T47D (cell line): ENCODE data around the gene FOSL1.
A peak's percentile ranks its signal among the peaks of the same experiment; 100 is the strongest.
"Not testable (repeated sequence)": the region's sequence is repeated elsewhere in the genome, so short reads cannot be mapped to it uniquely, and the experiment has no call there.

Experiments
- DNase-seq, 2 experiments: peaks; one replicate each; pipeline versions ENCODE4 v3.0.0 to v3.0.0-alpha.2; 2011 to 2012; ENCODE audit warnings: low read depth in 1 of 2, low spot score in 1 of 2
- JUND ChIP-seq: IDR thresholded peaks from 2 replicates; pipeline ENCODE4 v1.6.1; 2012; ENCODE audit warnings: low read depth
- in situ Hi-C: cut with HindIII; loops from 2 replicates; pipeline ENCODE4 v1.10.0; 2016; ENCODE audit warnings: low sequenced_read_pairs, low pct_unique_long_range_greater_than_20kb

Gene FOSL1

DNA sequence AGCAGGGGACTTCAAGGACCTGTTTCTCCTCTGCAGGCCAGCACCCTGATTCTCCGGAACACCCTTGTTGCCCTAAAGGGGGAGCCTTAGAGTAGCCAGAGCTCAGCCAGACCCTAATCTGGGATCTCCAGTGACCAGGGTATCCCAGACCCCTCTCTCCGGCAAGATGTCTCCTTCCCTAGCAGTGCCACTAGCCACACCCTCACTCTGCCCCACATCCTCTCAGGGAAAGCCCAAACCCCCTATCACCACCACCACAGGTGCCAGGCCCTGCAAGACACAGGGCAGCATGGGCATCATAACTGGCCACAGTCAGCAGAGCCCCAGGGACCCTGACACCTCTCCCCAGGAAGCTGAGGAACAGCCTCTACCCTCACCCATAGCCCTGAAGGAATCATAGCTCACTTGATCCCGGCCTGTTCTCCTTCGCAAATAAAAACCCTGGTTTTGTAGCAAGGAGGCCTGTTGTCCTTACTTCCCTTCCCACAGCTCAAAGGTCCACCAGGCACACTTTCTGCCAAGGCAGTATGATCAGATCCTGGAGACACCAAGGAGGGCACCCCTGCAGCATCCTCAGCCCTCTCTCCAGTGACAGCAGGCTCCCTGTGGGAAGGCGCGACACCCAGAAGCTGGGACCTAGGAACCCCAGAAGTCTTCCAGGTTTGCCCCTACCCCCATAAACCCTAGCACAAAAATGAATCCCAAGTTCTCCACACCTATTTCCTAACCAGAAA, 46.8 kb downstream of the FOSL1 start:
- no peak for TF ChIP-seq JUND
- in situ Hi-C loops, result no loop called here
- no peak for DNase-seq

DNA sequence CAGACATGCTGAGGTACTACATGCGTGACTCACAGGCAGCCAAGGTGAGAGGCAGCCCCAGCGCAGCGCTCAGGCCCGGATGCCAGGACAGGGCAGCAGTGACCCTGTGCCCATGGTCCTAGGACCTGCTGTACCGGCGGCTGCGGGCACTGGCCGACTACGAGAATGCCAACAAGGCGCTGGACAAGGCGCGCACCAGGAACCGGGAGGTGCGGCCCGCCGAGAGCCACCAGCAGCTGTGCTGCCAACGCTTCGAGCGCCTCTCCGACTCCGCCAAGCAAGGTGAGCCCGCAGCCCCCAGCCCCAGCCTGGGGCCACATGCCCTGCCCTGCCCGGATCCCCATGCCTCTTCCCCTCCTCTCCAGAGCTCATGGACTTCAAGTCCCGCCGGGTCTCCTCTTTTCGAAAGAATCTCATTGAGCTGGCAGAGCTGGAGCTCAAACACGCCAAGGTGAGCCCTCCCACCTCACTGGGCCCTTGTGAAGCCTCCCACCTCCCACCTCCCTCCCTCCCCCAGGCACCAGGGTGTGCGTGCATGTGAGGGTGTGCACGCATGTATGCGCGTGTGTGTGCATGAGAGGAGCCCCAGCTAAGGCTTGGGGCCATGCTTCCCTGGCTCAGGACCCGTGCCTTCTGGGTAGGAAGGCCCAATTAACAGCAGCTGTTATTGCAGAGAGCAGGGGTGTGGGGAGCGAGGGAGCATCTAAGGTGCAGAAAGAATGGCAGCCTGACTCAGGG, 47.5 kb downstream of the FOSL1 start:
- no peak for DNase-seq
- no peak for TF ChIP-seq JUND
- in situ Hi-C loops, result no loop called here

DNA sequence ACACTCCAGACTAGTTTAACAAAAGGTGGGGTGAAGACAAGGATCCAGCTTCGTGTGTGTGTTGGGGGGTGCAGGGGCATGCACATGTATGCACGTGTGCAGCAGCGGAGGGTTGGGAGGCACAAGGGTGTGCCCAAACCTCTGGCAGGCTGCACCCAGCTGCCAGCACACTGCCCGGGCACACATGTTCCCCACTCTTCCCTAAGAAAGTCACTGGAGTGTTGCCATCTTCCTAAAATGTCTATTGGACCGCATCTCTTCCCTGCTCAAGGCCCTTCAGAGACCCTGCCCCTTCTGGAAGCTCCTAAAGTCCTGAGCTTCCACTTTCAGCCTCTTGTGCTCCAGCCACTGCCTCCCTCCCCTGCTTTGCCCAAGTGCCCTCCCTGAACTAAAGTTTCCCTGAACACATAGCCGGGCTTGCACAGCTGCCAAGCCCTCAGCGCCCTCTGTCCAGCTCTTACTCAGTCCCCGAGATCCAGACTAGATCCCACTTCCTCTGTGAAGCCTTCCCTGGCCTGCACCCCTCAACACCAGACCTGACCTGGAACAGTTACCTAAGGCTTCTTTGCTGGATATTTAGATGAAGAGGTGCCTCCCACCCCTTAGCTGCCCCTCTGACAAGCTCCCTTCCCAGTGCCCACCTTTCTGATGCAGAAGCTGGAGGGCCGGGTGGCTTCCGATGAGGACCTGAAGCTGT, 48.2 kb downstream of the FOSL1 start:
- in situ Hi-C loops, result no loop called here
- DNase-seq, result no peak
- TF ChIP-seq JUND, result no peak

DNA sequence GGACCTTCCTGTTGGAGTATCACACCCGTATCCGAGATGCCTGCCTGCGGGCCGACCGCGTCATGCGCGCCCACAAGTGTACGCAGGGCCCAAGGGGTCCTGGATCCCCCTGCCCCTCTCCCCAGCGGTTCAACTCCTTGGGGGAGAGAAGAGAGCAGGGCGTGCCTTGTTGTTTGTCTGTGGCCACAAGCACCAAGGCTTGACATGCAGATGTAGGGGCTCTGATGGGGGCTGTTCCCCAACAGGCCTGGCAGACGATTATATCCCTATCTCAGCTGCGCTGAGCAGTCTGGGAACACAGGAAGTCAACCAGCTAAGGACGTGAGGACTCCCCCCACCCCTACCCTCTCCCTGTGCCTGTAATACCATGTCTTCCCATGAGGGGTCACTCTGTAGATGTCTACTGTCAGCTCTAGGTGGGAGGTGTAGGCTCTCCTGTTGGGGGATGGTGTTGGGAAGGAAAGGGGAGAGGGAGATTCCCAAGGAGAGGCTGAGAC, 49.1 kb downstream of the FOSL1 start:
- in situ Hi-C loops, result no loop called here

DNA sequence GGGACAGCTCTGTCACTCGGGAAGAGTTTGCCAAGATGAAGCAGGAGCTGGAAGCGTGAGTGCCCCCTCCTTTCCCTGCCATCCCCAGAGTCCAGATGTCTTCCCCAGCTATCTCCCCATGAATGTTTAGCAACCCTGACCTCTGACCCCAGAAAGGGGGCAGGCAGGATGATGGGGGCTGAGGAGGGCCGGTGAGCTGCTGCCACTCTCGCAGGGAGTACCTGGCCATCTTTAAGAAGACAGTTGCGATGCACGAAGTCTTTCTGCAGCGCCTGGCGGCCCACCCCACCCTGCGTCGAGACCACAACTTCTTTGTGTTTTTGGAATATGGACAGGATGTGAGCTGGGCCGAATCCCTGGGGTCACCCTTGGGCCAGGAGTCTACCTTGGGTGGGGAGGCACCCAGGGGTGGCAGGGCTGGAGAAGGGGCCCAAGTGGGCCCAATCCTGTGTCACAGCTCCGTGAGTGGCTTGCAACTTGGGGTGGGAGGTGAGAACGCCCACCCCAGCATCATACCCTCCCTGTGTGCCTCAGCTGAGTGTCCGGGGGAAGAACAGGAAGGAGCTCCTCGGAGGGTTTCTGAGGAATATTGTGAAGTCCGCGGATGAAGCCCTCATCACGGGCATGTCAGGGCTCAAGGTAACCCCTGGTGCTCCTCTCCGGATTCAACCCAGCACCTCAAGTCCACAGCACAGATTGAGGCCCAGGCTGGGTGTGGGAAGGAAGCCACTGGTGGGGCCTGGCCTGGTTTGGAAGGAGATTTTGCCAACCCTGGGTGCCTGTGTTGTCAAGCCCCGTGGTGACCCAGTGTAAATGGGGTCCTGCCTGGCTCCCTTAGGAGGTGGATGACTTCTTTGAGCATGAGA, 49.7 kb downstream of the FOSL1 start:
- no peak for DNase-seq
- TF ChIP-seq JUND, result no peak
- in situ Hi-C loops, result no loop called here

More for the DNA sequence above, 49.1 kb downstream of the FOSL1 start:
- TF ChIP-seq JUND, result no peak
- DNase-seq, result no peak

DNA sequence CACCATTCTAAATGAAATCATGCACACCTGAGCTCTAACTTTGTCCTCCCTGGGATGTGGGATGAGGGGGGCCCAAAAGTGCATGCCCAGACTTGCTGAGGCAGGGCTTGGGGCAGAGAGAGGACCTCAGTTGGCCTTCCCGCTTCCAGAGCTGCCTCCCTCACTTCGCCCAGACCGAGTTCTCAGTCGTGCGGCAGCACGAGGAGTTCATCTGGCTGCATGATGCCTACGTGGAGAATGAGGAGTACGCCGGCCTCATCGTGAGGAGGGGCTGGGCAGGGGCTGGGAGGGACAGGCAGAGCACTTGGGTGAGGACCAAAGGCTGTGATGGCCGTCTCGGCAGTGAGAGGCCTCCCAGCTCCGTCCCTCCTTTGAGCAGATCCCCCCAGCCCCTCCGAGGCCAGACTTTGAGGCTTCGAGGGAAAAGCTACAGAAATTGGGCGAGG, 50.4 kb downstream of the FOSL1 start:
- in situ Hi-C loops, result no loop called here
- no peak for TF ChIP-seq JUND
- DNase-seq, result no peak

DNA sequence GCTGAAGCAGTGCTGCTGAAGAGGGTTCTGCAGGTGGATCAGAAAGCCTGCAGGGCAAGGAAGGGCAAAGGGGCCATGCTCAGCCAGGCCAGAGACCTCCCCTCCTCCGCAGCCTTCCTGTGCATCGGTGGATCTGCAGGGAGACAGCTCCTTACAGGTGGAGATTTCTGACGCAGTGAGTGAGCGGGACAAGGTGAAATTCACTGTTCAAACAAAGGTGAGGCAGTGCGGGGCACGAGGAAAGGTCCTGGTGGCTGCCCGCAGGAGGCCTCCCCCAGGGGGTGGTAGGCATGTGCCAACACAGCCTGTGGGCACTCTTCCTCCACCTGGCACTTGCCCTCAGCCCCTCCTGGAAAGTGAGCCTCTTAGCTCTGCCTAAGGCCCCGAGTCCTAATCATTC, 50.8 kb downstream of the FOSL1 start:
- DNase-seq, result no peak
- no peak for TF ChIP-seq JUND
- in situ Hi-C loops, result no loop called here

DNA sequence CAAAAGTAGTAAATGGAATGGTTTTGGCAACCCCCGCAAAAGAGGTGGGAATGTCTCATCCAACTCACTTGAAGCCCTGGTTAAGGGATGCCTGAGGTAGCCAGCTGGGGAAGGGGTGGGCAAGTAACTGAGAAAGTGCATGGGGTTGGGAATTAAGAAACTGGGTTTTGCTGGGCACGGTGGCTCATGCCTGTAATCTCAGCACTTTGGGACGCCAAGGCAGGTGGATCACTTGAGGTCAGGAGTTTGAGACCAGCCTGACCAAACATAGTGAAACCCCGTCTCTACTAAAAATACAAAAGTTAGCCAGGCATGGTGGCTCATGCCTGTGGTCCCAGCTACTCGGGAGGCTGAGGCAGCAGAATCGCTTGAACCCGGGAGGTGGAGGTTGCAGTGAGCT, 51.5 kb downstream of the FOSL1 start:
- in situ Hi-C loops, DNase-seq: not testable (repeated sequence)

DNA sequence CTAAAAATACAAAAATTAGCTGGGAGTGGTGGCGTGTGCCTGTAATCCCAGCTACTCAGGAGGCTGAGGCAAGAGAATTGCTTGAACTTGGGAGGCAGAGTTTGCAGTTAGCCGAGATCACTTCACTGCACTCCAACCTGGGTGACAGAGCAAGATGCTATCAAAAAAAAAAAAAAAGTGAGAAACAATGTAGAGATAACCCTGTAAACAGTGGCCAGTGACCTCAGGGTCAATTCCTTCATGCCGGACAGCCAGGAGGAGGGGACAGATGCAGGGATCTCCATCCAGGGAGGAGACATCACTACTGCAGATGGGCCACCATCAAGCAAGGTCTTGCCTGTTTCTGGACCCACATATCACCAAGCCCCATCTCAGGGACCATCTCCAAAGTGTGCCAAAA, 52.4 kb downstream of the FOSL1 start:
- TF ChIP-seq JUND, result no peak
- in situ Hi-C loops, result no loop called here
- no peak for DNase-seq

DNA sequence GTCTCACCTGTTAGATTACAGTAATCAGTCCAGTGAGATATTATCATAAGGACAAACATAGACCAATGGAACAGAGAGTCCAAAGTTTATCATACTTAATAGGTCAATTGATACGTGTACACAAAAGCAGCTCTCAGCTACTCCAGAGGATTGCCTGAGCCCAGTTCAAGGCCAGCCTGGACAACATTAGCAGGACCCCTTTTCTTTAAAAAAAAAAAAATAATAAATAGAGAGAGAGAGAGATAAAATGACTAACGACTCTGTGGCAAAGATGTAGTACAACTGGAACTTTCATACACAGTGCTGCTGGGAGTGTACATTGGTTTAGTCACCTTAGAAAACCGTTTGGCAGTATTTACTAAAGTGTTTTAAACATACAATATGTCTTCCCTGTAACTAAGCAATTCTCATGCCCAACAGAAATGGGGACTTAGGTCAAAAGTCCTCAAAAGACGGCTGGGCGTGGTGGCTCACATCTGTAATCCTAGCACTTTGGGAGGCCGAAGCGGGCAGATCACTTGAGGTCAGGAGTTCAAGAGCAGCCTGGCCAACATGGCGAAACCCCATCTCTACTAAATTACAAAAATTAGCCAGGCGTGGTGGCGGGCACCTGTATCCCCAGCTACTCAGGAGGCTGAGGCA, 55.8 kb downstream of the FOSL1 start:
- no peak for DNase-seq
- no peak for TF ChIP-seq JUND
- in situ Hi-C loops, result no loop called here

DNA sequence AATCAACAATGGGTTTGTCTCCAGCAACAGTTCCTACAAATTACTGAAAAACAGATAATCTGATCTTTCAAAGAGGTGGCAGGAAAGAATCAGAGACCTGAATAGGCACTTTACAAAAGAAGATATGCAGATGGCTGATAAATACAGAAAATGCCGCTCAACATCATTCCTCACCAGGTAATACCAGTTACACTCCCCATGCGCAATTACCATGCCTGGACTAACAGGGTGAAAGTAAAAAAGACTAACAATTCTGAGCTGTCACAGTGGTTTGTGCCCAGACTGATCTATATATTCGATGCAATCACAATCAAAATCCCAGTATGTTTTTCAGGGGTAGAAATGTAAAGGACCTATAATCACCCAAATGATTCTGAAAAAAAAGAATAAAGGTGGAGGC, 56.4 kb downstream of the FOSL1 start:
- in situ Hi-C loops, result no loop called here
- TF ChIP-seq JUND, result no peak

DNA sequence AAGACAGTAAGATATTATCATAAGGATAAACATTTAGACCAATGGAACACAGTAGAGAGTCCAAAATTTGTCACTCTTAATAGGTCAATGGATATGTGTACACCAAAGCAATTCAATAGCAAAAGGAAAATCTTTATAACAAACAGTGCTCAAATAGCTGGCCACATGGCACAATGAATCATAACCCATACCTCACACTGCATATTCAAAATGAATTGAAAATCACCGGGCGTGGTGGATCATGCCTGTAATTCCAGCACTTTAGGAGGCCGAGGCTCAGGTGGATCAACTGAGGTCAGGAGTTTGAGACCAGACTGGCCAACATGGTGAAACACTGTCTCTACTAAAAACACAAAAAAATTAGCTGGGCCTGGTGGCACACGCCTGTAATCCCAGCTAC, 58.0 kb downstream of the FOSL1 start:
- in situ Hi-C loops, result no loop called here
- DNase-seq, result peak in 1 of 2 experiments; percentile 24
- TF ChIP-seq JUND, result no peak

More for the DNA sequence above, 56.4 kb downstream of the FOSL1 start:
- DNase-seq, result peak in 1 of 2 experiments; percentile 58
